Kidney epithelial cell (primary cell): ENCODE results near the gene SOX6. TPM values are rescaled to one million over a fixed set of nuclear protein-coding genes. Genes with fewer than 3 reads are reported as not detected.

ENCODE experiments used
- DNase-seq: peaks from one replicate; pipeline ENCODE4 v3.0.0-alpha.2; 2010; ENCODE audit warnings: low read depth
- H3K27me3 ChIP-seq: 2 replicates; pipeline ENCODE4 v1.6.0; 2011; ENCODE audit warnings: low read length; ENCODE audit not compliant: control insufficient read depth, insufficient read depth
- H3K36me3 ChIP-seq: 2 replicates; pipeline ENCODE4 v1.5.1; 2011; ENCODE audit warnings: low read length; ENCODE audit not compliant: control insufficient read depth, insufficient read depth
- H3K4me3 ChIP-seq: 2 replicates; pipeline ENCODE4 v1.5.1; 2011; ENCODE audit warnings: low read depth, mild to moderate bottlenecking, control low read depth, low read length
- CTCF ChIP-seq: IDR thresholded peaks from 2 replicates; pipeline ENCODE4 v1.5.1; 2011; ENCODE audit warnings: mild to moderate bottlenecking, moderate library complexity, low read length, control low read depth, inconsistent platforms; ENCODE audit not compliant: insufficient read depth, poor library complexity, severe bottlenecking
- total RNA-seq: library from RNA; depleted of rRNA; stranded (reverse); fragments of >200 nt; gene quantifications from 2 replicates; pipeline ENCODE4 v1.2.3, GENCODE V29; 2015

The SOX6 gene
- total RNA-seq, 1 donor from 2014 or later = 2.7 TPM

GRCh38 chr11:16385099-16385498, 28.8 kb upstream of the SOX6 start:
- Histone ChIP-seq H3K27me3 (no peaks in the 10 kb centered on the region), H3K4me3 (no peak overlapping the region), H3K36me3 (no peaks in the 10 kb centered on the region)
- no peak for DNase-seq
- TF ChIP-seq CTCF = no peak

GRCh38 chr11:16382638-16383380, 26.5 kb upstream of the SOX6 start:
- no peaks in the 10 kb centered on the region for H3K36me3 ChIP-seq
- no peak for DNase-seq
- no peak for TF ChIP-seq CTCF
- H3K4me3 ChIP-seq = no peak overlapping the region
- H3K27me3 ChIP-seq = no peaks in the 10 kb centered on the region

GRCh38 chr11:16382186-16382585, 25.8 kb upstream of the SOX6 start:
- no peak for DNase-seq
- Histone ChIP-seq H3K36me3 (no peaks in the 10 kb centered on the region), H3K4me3 (no peak overlapping the region), H3K27me3 (no peaks in the 10 kb centered on the region)
- TF ChIP-seq CTCF = no peak

- no peak for DNase-seq
- H3K27me3 ChIP-seq = no peaks in the 10 kb centered on the region
- TF ChIP-seq CTCF = no peak
- no peak overlapping the region for H3K4me3 ChIP-seq
- H3K36me3 ChIP-seq = no peaks in the 10 kb centered on the region
Measured at GRCh38 chr11:16380941-16381568, 24.7 kb upstream of the SOX6 start.

GRCh38 chr11:16378906-16379305, 22.6 kb upstream of the SOX6 start:
- Histone ChIP-seq H3K36me3 (no peaks in the 10 kb centered on the region), H3K27me3 (no peaks in the 10 kb centered on the region), H3K4me3 (no peak overlapping the region)
- DNase-seq = no peak
- no peak for TF ChIP-seq CTCF
